ENCODE measurements around the gene CWH43.

DNA sequence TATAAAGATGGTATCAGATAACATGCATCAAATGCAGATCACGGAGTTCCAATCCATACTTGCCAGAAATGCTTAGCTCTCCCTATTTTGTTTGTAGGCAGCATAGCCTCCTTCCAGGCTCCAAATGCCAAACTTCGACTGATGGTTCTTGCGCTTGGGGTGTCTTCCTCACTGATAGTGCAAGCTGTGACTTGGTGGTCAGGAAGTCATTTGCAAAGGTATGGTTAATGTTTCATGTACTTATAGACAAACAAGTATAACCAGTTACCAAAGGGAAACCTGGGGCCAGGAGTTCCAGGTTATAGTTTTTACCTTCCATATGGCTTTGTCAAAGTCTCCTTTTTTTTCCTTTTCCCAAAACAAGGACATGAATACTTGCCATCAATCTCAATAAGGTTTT is 5.3 kb downstream of the CWH43 start:
- TF ChIP-seq POLR2A (IDR thresholded peaks at IDR 0.05) = no peak
- TF ChIP-seq POLR2AphosphoS5 (IDR thresholded peaks at IDR 0.05) = no peak

Measured in prostate gland (tissue), 1 donor.